HepG2 (cell line): Measurements from ENCODE around the gene FRMD4B. TPM values are rescaled to one million over a fixed set of nuclear protein-coding genes. Genes with fewer than 3 reads are reported as not detected.

Experiments used
- ATAC-seq: fragments of 200-7000 bp; cut with Tn5 transposase; 3 replicates; pipeline ENCODE4 v1.9.1; 2020; ENCODE audit warnings: mild to moderate bottlenecking, moderate library complexity
- BruUV-seq: library from RNA; stranded (reverse); fragments of 400-500 nt; replicated peaks from 2 replicates; lab custom pipeline; 2021; lab: Mats Ljungman, UMichigan
- CTCF ChIA-PET: fragments of 300-600 bp; formaldehyde crosslinking; extraction: SDS; loops from one replicate; lab custom pipeline; 2021; ENCODE audit warnings: low total read pairs, inconsistent platforms, low intra/inter-chr PET ratio; lab: Yijun Ruan, JAX
- POLR2A ChIA-PET: fragments of 350-600 bp; sonication (Branson Sonifier 250); formaldehyde crosslinking; loops from one replicate; lab custom pipeline; 2020; ENCODE audit warnings: antibody characterized with exemption, inconsistent platforms; lab: Yijun Ruan, JAX
- DNase-seq: peaks from one replicate; pipeline ENCODE4 v3.0.0-alpha.2; 2015; ENCODE audit warnings: low spot score
- FAIRE-seq: peaks from 3 replicates; lab custom pipeline; 2011; peaks lifted over from hg19 to GRCh38; lab: Jason Lieb, UNC
- H2AFZ ChIP-seq: one replicate; pipeline ENCODE4 v1.6.1; 2011; ENCODE audit warnings: low read length, inconsistent platforms
- H3K27ac ChIP-seq: fragments of 300-600 bp; 3 replicates; pipeline ENCODE4 v1.8.0; 2011; ENCODE audit warnings: mixed run types, mild to moderate bottlenecking, mixed read lengths, low read length, inconsistent platforms; ENCODE audit not compliant: insufficient read depth; ENCODE audit errors: extremely low read length
- H3K27me3 ChIP-seq, 2 experiments: fragments of 200-600 bp in 1 of 2; 2 replicates in 1 of 2; 3 replicates in 1 of 2; pipeline versions ENCODE4 v1.6.0 to v1.8.0; 2011; ENCODE audit warnings: low read length in 2 of 2, mild to moderate bottlenecking in 2 of 2, moderate library complexity in 2 of 2, inconsistent platforms in 1 of 2; ENCODE audit not compliant: insufficient read depth in 2 of 2, control insufficient read depth in 1 of 2
- H3K36me3 ChIP-seq, 2 experiments: fragments of 200-600 bp in 1 of 2; replicated peaks in 1 of 2; 2 replicates in 1 of 2; 3 replicates in 1 of 2; pipeline versions ENCODE4 v1.5.1 to v1.8.0; 2011; ENCODE audit warnings: low read length in 2 of 2, inconsistent platforms in 1 of 2; ENCODE audit not compliant: insufficient read depth in 2 of 2, control insufficient read depth in 1 of 2
- H3K4me1 ChIP-seq: 2 replicates; pipeline ENCODE4 v1.5.1; 2012; ENCODE audit warnings: low read length, inconsistent platforms; ENCODE audit not compliant: insufficient read depth
- H3K4me2 ChIP-seq: 2 replicates; pipeline ENCODE4 v1.6.0; 2011; ENCODE audit warnings: low read depth, low read length, inconsistent platforms
- H3K4me3 ChIP-seq, 3 experiments: fragments of 200-600 bp in 1 of 3; sonication (generic), shearing (Covaris generic) in 1 of 3; replicated peaks in 1 of 3; 2 replicates each; pipeline ENCODE4 v1.5.1; 2011 to 2016; ENCODE audit warnings: low read length in 3 of 3, inconsistent platforms in 2 of 3, low read depth in 2 of 3, mild to moderate bottlenecking in 2 of 3, control low read depth in 1 of 3, mixed read lengths in 1 of 3; ENCODE audit not compliant: insufficient read depth in 1 of 3
- H3K79me2 ChIP-seq: one replicate; pipeline ENCODE4 v1.6.1; 2011; ENCODE audit warnings: low read length, inconsistent platforms; ENCODE audit not compliant: insufficient read depth
- H3K9ac ChIP-seq: 2 replicates; pipeline ENCODE4 v1.6.0; 2011; ENCODE audit warnings: mild to moderate bottlenecking, low read depth, low read length, inconsistent platforms; ENCODE audit not compliant: insufficient read depth
- H3K9me3 ChIP-seq: 2 replicates; pipeline ENCODE4 v1.5.1; 2012; ENCODE audit warnings: mild to moderate bottlenecking, low read length
- H4K20me1 ChIP-seq: 2 replicates; pipeline ENCODE4 v1.6.0; 2011; ENCODE audit warnings: inconsistent platforms, mild to moderate bottlenecking, low read length, moderate library complexity; ENCODE audit not compliant: insufficient read depth
- GMEB2 ChIP-seq: IDR thresholded peaks from 2 replicates; pipeline ENCODE4 v1.6.1; 2016; ENCODE audit warnings: missing biosample characterization, missing genetic modification reagents, low read depth
- HES4 ChIP-seq: sonication (generic); formaldehyde crosslinking; IDR thresholded peaks from 2 replicates; pipeline ENCODE4 v1.9.0; 2021; ENCODE audit warnings: mild to moderate bottlenecking, missing genetic modification reagents, borderline replicate concordance
- IRF1 ChIP-seq: sonication (generic); formaldehyde crosslinking; IDR thresholded peaks from 2 replicates; pipeline ENCODE4 v1.4.0; 2020; ENCODE audit warnings: low read depth, mild to moderate bottlenecking, missing genetic modification reagents
- RNF2 ChIP-seq: fragments of 450-650 bp; conservative IDR thresholded peaks from 2 replicates; pipeline ENCODE4 v1.6.1; 2016; ENCODE audit warnings: low read depth
- ZNF180 ChIP-seq: sonication (generic); formaldehyde crosslinking; IDR thresholded peaks from 2 replicates; pipeline ENCODE4 v1.4.0; 2020; ENCODE audit warnings: low read depth, missing genetic modification reagents, borderline replicate concordance
- ZNF614 ChIP-seq: IDR thresholded peaks from 2 replicates; pipeline ENCODE4 v1.6.1; 2018; ENCODE audit warnings: missing biosample characterization, missing genetic modification reagents, inconsistent platforms, borderline replicate concordance
- WGBS: methylation state at CpG from one replicate; pipeline ENCODE4 v1.1.6; 2017; ENCODE audit warnings: low lambda C conversion rate; 5-methylcytosine and 5-hydroxymethylcytosine counted together
- in situ Hi-C: cut with HindIII; loops from 2 replicates; pipeline ENCODE4 v1.10.0; 2017; ENCODE audit warnings: low pct_unique_long_range_greater_than_20kb; ENCODE audit not compliant: extremely low pct_ligation_motif_present
- intact Hi-C: fragments of 100-400 bp; cut with micrococcal nuclease; formaldehyde crosslinking; loops from one replicate; pipeline ENCODE4 v1.10.0; 2022; ENCODE audit not compliant: unreplicated experiment
- polyA plus RNA-seq, 8 experiments: library from polyadenylated mRNA; depleted of rRNA in 3 of 8; stranded (reverse) in 7 of 8; unstranded in 1 of 8; fragments of >200 nt; fragmentation: Illumina TruSeq in 4 of 8; extraction: Trizol in 4 of 8; gene quantifications; 2 replicates each; pipeline versions ENCODE4 v1.2.1 to v1.2.3, GENCODE V29; 2011 to 2016; ENCODE audit warnings: low read depth in 4 of 8, missing spikeins in 1 of 8, mixed read lengths in 1 of 8; ENCODE audit not compliant: insufficient read depth in 1 of 8
- total RNA-seq, 5 experiments: library from RNA; depleted of rRNA; stranded (reverse); fragments of >200 nt; fragmentation: Illumina TruSeq; extraction: Trizol; gene quantifications; 2 replicates each; pipeline ENCODE4 v1.2.3, GENCODE V29; 2016; ENCODE audit warnings: low read depth in 1 of 5

Gene FRMD4B
- total and polyA plus RNA-seq, 2 of the 13 experiments (the other 11 are each of a cell fraction or from before 2014, with no cell fraction given), result 3.0 to 3.3 TPM

- Histone ChIP-seq H3K4me2 (no peak overlapping the region), H3K27ac (no peak overlapping the region), H3K79me2 (no peaks in the 10 kb centered on the region), H4K20me1 (no peaks in the 10 kb centered on the region), H2AFZ (no peak overlapping the region), H3K9me3 (no peaks in the 10 kb centered on the region), H3K4me1 (peaks cover 31% of the 10 kb centered on the region), H3K9ac (no peak overlapping the region), H3K27me3 (peaks cover 0 to 5% of the 10 kb centered on the region in 2 experiments; a peak in 2 of 5 replicates), H3K4me3 (no peak overlapping the region), H3K36me3 (no peaks in the 10 kb centered on the region)
- BruUV-seq, result no TSS peak
- ChIA-PET POLR2A (no interaction called here), CTCF (no interaction called here)
- DNase-seq, result no peak
- intact Hi-C loops (no loop called here), in situ Hi-C loops (no loop called here)
- ATAC-seq, result no peak
- 18% methylated on average over 6 of the region's 6 CpGs for WGBS
- TF ChIP-seq GMEB2 (no peak), IRF1 (CRISPR knock-in tag) (no peak), ZNF614 (CRISPR knock-in tag) (no peak), RNF2 (no peak), ZNF180 (CRISPR knock-in tag) (no peak), HES4 (CRISPR knock-in tag) (no peak)
- FAIRE-seq, result no peak
Measured at GRCh38 chr3:69251078-69251805, 134.6 kb downstream of the FRMD4B start.
